HFF-Myc (cell line): Measurements from ENCODE around the gene ARRDC4.
"Not testable (repeated sequence)": the region's sequence is repeated elsewhere in the genome, so short reads cannot be mapped to it uniquely, and the experiment has no call there.

ENCODE experiments used
- DNase-seq: peaks from one replicate; pipeline ENCODE4 v3.0.0-alpha.2; 2011; ENCODE audit warnings: low read depth; ENCODE audit errors: extremely low read depth
- H3K4me3 ChIP-seq: replicated peaks from 2 replicates; pipeline ENCODE4 v1.5.1; 2011; ENCODE audit warnings: low read depth, mild to moderate bottlenecking, control low read depth, low read length
- CTCF ChIP-seq: IDR thresholded peaks from 2 replicates; pipeline ENCODE4 v1.5.1; 2012; ENCODE audit warnings: mild to moderate bottlenecking, low read depth, low read length, control low read depth; ENCODE audit errors: missing control alignments

Gene ARRDC4

GRCh38 chr15:97981758-97982157 is 21.3 kb downstream of the ARRDC4 start:
- no peak for DNase-seq
- no peak overlapping the region for H3K4me3 ChIP-seq

GRCh38 chr15:97984157-97984556 is 23.7 kb downstream of the ARRDC4 start:
- TF ChIP-seq CTCF: no peak
- no peak overlapping the region for H3K4me3 ChIP-seq
- no peak for DNase-seq

More at GRCh38 chr15:97981758-97982157, 21.3 kb downstream of the ARRDC4 start:
- no peak for TF ChIP-seq CTCF

- not testable (repeated sequence) for H3K4me3 ChIP-seq, DNase-seq
Observed at GRCh38 chr15:97985979-97986378, 25.5 kb downstream of the ARRDC4 start.

- TF ChIP-seq CTCF: no peak
- no peak for DNase-seq
- no peak overlapping the region for H3K4me3 ChIP-seq
Observed at GRCh38 chr15:97986781-97987180, 26.3 kb downstream of the ARRDC4 start.

- H3K4me3 ChIP-seq: no peak overlapping the region
- DNase-seq: no peak
- TF ChIP-seq CTCF: no peak
Observed at GRCh38 chr15:97989299-97989698, 28.8 kb downstream of the ARRDC4 start.

GRCh38 chr15:97991972-97992541 is 31.6 kb downstream of the ARRDC4 start:
- no peak for TF ChIP-seq CTCF
- H3K4me3 ChIP-seq: no peak overlapping the region
- no peak for DNase-seq

- no peak for DNase-seq
- TF ChIP-seq CTCF: no peak
Observed at GRCh38 chr15:97992823-97993222, 32.3 kb downstream of the ARRDC4 start.

More at GRCh38 chr15:97992823-97993222, 32.3 kb downstream of the ARRDC4 start:
- no peak overlapping the region for H3K4me3 ChIP-seq
